ENCODE measurements around the gene RAB4A. TPM values are rescaled to one million over a fixed set of nuclear protein-coding genes. Genes with fewer than 3 reads are reported as not detected.

The RAB4A gene
- total and polyA plus RNA-seq, 2 of the 4 experiments (the other 2 are of a cell fraction) = 25.6 to 26.2 TPM

- no peaks in the 10 kb centered on the region for H3K27me3 ChIP-seq (ENCODE audit: control insufficient read depth, insufficient read depth, low read length)
- BruUV-seq (replicated peaks) = no TSS peak
- CTCF ChIA-PET = interaction anchor here (0.7 kb wide), 1 partner anchor 432 kb away, joined by 3 read pairs; no protein-coding TSS in a partner anchor
- H3K18ac ChIP-seq (ENCODE audit: low read depth, low read length) = no peak overlapping the region
- no peak overlapping the region for H2BK120ac ChIP-seq (ENCODE audit: low read depth, low read length)
- H3K36me3 ChIP-seq (ENCODE audit: control insufficient read depth, insufficient read depth, low read length) = no peaks in the 10 kb centered on the region
- in situ Hi-C loops (cut with MboI; ENCODE audit: low sequenced_read_pairs) = loop anchor here (25.0 kb wide), 1 partner anchor 1046 kb away; no protein-coding TSS in a partner anchor
- no peak overlapping the region for H3K56ac ChIP-seq (ENCODE audit: extremely low read depth, insufficient read depth, low read length)
- DNase-seq (no peak), ATAC-seq (ENCODE audit: low read depth) (no peak)
- no peak overlapping the region for H3K9ac ChIP-seq (ENCODE audit: low read depth, low read length)
- 0 out of 4 replicates have a peak, but pooled peaks cover 0 to 2% of the 10 kb centered on the region in 2 experiments for H3K79me1 ChIP-seq (ENCODE audit: low read depth in 1 of 2, low read length in 2 of 2)
- H2BK15ac ChIP-seq (ENCODE audit: low read depth, low read length) = no peak overlapping the region
- H4K91ac ChIP-seq (ENCODE audit: insufficient read depth, low read depth, low read length) = no peak overlapping the region
- no peak overlapping the region for H2BK5ac ChIP-seq (ENCODE audit: low read depth, low read length, poor library complexity, severe bottlenecking)
- no peaks in the 10 kb centered on the region for H3K9me1 ChIP-seq (ENCODE audit: insufficient read depth, low read length)
- no peak overlapping the region for H4K5ac ChIP-seq (ENCODE audit: low read depth, low read length)
- H3K4ac ChIP-seq (ENCODE audit: low read depth, low read length) = no peak overlapping the region
- no peak overlapping the region for H3K4me3 ChIP-seq (ENCODE audit: insufficient read depth, low read depth, low read length)
- WGBS, 2 experiments (ENCODE audit: extremely low coverage in 2 of 2, insufficient read length in 1 of 2) = no CpG with 5 or more reads among the region's 3 CpGs
- intact Hi-C loops (cut with micrococcal nuclease) = no loop called here
- no peak overlapping the region for H4K8ac ChIP-seq (ENCODE audit: low read depth in 2 of 2, low read length in 2 of 2)
- dilution Hi-C loops (cut with HindIII; ENCODE audit: low sequenced_read_pairs, unreplicated experiment) = loop anchor here (25.0 kb wide), 1 partner anchor 221 kb away; no protein-coding TSS in a partner anchor
- H3K14ac ChIP-seq (replicated peaks; ENCODE audit: low read depth, low read length) = no peak overlapping the region
- H2AFZ ChIP-seq (replicated peaks; ENCODE audit: low read length, poor library complexity) = no peak overlapping the region
- no peak overlapping the region for H3K23ac ChIP-seq (ENCODE audit: low read depth, low read length)
- POLR2A ChIA-PET (ENCODE audit: unreplicated experiment) = no interaction called here
- H3K9me3 ChIP-seq (ENCODE audit: control insufficient read depth, insufficient read depth, low read length) = 0 out of 2 replicates have a peak, but pooled peaks cover 2% of the 10 kb centered on the region
- 0 out of 2 replicates have a peak, but pooled peaks cover 2% of the 10 kb centered on the region for H3K4me1 ChIP-seq (ENCODE audit: control insufficient read depth, insufficient read depth, low read length)
- no peak overlapping the region for H2AK5ac ChIP-seq (ENCODE audit: low read depth, low read length)
- H2AK9ac ChIP-seq (replicated peaks; ENCODE audit: low read depth, low read length, poor library complexity) = no peak overlapping the region
- no peak overlapping the region for H2BK20ac ChIP-seq (ENCODE audit: low read depth, low read length)
- no peak for TF ChIP-seq BHLHE40 (IDR thresholded peaks at IDR 0.05; ENCODE audit: low read depth, low read length)
- no peak for TF ChIP-seq SMC3 (IDR thresholded peaks at IDR 0.05; ENCODE audit: low read depth, low read length)
- no peak for TF ChIP-seq RCOR1 (IDR thresholded peaks at IDR 0.05; ENCODE audit: insufficient replicate concordance, low read length)
- no peak for TF ChIP-seq MAFK (IDR thresholded peaks at IDR 0.05; ENCODE audit: low read depth, low read length)
- TF ChIP-seq RAD21 (IDR thresholded peaks at IDR 0.05; ENCODE audit: low read length) = no peak
- TF ChIP-seq CTCF (conservative IDR thresholded peaks at IDR 0.05; ENCODE audit: low read depth, low read length) = no peak
- H3K4me2 ChIP-seq (ENCODE audit: low read depth, low read length) = no peak overlapping the region
- no peaks in the 10 kb centered on the region for H4K20me1 ChIP-seq (ENCODE audit: insufficient read depth, low read length)
- H3K27ac ChIP-seq (ENCODE audit: insufficient read depth, low read length) = no peak overlapping the region
Measured at GRCh38 chr1:229266274-229266673, 4.6 kb upstream of the RAB4A start.

Data from IMR-90 (cell line).